NCI-H2227 (cell line): ENCODE results near the gene DGKE.

Source experiments
- DNase-seq: peaks from one replicate; lab custom pipeline; 2025; ENCODE audit not compliant: unreplicated experiment; lab: John Stamatoyannopoulos, UW

The DGKE gene

GRCh38 chr17:56845934-56846333 is 12.0 kb downstream of the DGKE start:
- DNase-seq: no peak

- DNase-seq: no peak
Observed at GRCh38 chr17:56847106-56847505, 13.2 kb downstream of the DGKE start.

- DNase-seq: no peak
Observed at GRCh38 chr17:56849131-56849530, 15.2 kb downstream of the DGKE start.

GRCh38 chr17:56850591-56850990 is 16.6 kb downstream of the DGKE start:
- DNase-seq: no peak

- DNase-seq: no peak
Observed at GRCh38 chr17:56851008-56851407, 17.1 kb downstream of the DGKE start.

GRCh38 chr17:56861899-56862298 is 27.9 kb downstream of the DGKE start:
- no peak for DNase-seq

- no peak for DNase-seq
Observed at GRCh38 chr17:56863974-56864373, 30.0 kb downstream of the DGKE start.

GRCh38 chr17:56866076-56866475 is 32.1 kb downstream of the DGKE start:
- DNase-seq: no peak

- no peak for DNase-seq
Observed at GRCh38 chr17:56866496-56866895, 32.5 kb downstream of the DGKE start.

- DNase-seq: no peak
Observed at GRCh38 chr17:56867948-56868376, 34.0 kb downstream of the DGKE start.

GRCh38 chr17:56868716-56869115 is 34.8 kb downstream of the DGKE start:
- DNase-seq: no peak

- DNase-seq: no peak
Observed at GRCh38 chr17:56870081-56870651, 36.2 kb downstream of the DGKE start.

- DNase-seq: no peak
Observed at GRCh38 chr17:56876766-56877179, 42.8 kb downstream of the DGKE start.

- DNase-seq: no peak
Observed at GRCh38 chr17:56879280-56879679, 45.3 kb downstream of the DGKE start.

- no peak for DNase-seq
Observed at GRCh38 chr17:56880133-56880532, 46.2 kb downstream of the DGKE start.

- no peak for DNase-seq
Observed at GRCh38 chr17:56880571-56880970, 46.6 kb downstream of the DGKE start.

GRCh38 chr17:56881685-56882295 is 47.8 kb downstream of the DGKE start:
- no peak for DNase-seq

- DNase-seq: no peak
Observed at GRCh38 chr17:56883616-56884015, 49.7 kb downstream of the DGKE start.

GRCh38 chr17:56884483-56885311 is 50.7 kb downstream of the DGKE start:
- DNase-seq: no peak

GRCh38 chr17:56885312-56885657 is 51.3 kb downstream of the DGKE start:
- no peak for DNase-seq

- no peak for DNase-seq
Observed at GRCh38 chr17:56886288-56886731, 52.4 kb downstream of the DGKE start.

GRCh38 chr17:56887105-56887504 is 53.2 kb downstream of the DGKE start:
- DNase-seq: no peak
